ENCODE measurements around the gene TFDP2. TPM values are rescaled to one million over a fixed set of nuclear protein-coding genes. Genes with fewer than 3 reads are reported as not detected.

Gene TFDP2
- total RNA-seq, 3 donors from 2014 or later: 55.9 to 93.5 (median 59.3) TPM

GRCh38 chr3:142152384-142152783 lies 3.0 kb upstream of the TFDP2 start:
- Histone ChIP-seq H3K27ac (no peak overlapping the region), H3K4me3 (no peak overlapping the region), H3K9me3 (no peaks in the 10 kb centered on the region), H3K4me1 (peaks cover 0 to 6% of the 10 kb centered on the region in 2 donors), H3K36me3 (no peaks in the 10 kb centered on the region), H3K27me3 (no peaks in the 10 kb centered on the region)
- TF ChIP-seq POLR2A (IDR thresholded peaks at IDR 0.05) (no peak), POLR2AphosphoS5 (IDR thresholded peaks at IDR 0.05) (no peak)
- TF ChIP-seq, protein P1, sequence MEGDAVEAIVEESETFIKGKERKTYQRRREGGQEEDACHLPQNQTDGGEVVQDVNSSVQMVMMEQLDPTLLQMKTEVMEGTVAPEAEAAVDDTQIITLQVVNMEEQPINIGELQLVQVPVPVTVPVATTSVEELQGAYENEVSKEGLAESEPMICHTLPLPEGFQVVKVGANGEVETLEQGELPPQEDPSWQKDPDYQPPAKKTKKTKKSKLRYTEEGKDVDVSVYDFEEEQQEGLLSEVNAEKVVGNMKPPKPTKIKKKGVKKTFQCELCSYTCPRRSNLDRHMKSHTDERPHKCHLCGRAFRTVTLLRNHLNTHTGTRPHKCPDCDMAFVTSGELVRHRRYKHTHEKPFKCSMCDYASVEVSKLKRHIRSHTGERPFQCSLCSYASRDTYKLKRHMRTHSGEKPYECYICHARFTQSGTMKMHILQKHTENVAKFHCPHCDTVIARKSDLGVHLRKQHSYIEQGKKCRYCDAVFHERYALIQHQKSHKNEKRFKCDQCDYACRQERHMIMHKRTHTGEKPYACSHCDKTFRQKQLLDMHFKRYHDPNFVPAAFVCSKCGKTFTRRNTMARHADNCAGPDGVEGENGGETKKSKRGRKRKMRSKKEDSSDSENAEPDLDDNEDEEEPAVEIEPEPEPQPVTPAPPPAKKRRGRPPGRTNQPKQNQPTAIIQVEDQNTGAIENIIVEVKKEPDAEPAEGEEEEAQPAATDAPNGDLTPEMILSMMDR (IDR thresholded peaks at IDR 0.05): no peak
- DNase-seq (ENCODE audit: low spot score in 2 of 2): no peak
- intact Hi-C loops (cut with DNase I; ENCODE audit: low total_unique reads): no loop called here

- intact Hi-C loops (cut with DNase I; ENCODE audit: low total_unique reads): no loop called here
- TF ChIP-seq POLR2A (IDR thresholded peaks at IDR 0.05): no peak
- no peak for TF ChIP-seq POLR2AphosphoS5 (IDR thresholded peaks at IDR 0.05)
- TF ChIP-seq, protein P1 (IDR thresholded peaks at IDR 0.05): no peak
- Histone ChIP-seq H3K4me1 (peaks cover 0 to 6% of the 10 kb centered on the region in 2 donors), H3K4me3 (no peak overlapping the region), H3K36me3 (no peaks in the 10 kb centered on the region), H3K27me3 (no peaks in the 10 kb centered on the region), H3K27ac (no peak overlapping the region), H3K9me3 (no peaks in the 10 kb centered on the region)
- DNase-seq (ENCODE audit: low spot score in 2 of 2): no peak
Observed at GRCh38 chr3:142151828-142152227, 2.5 kb upstream of the TFDP2 start.

- H3K27me3 ChIP-seq: no peaks in the 10 kb centered on the region
- intact Hi-C loops (cut with DNase I; ENCODE audit: low total_unique reads): no loop called here
- no peaks in the 10 kb centered on the region for H3K36me3 ChIP-seq
- H3K4me3 ChIP-seq: no peak overlapping the region
- DNase-seq (ENCODE audit: low spot score in 2 of 2): no peak
- TF ChIP-seq, protein P1 (IDR thresholded peaks at IDR 0.05): no peak
- TF ChIP-seq POLR2AphosphoS5 (IDR thresholded peaks at IDR 0.05) (no peak), POLR2A (IDR thresholded peaks at IDR 0.05) (no peak)
- no peak overlapping the region for H3K27ac ChIP-seq
- H3K9me3 ChIP-seq: no peaks in the 10 kb centered on the region
- H3K4me1 ChIP-seq: peaks cover 0 to 6% of the 10 kb centered on the region in 2 donors
Observed at GRCh38 chr3:142151240-142151639, 1.9 kb upstream of the TFDP2 start.

DNA sequence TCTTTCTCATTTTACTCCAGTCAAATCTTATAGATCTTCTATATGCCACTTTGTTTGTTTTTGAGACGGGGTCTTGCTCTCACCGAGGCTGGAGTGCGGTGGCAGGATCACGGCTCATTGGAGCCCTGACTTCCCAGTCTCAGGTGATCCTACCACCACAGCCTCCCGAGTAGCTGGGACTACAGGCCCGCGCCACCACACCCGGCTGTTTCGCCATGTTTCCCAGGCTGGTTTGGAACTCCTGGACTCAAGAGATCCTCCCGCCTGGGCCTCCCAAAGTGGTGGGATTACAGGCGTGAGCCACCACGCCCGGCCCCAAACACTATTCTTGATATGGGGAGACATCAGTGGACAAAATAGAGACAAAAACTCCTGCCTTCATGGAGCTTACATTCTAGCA lies 927 bp upstream of the TFDP2 start:
- Histone ChIP-seq H3K27me3 (no peaks in the 10 kb centered on the region), H3K4me3 (no peak overlapping the region), H3K9me3 (no peaks in the 10 kb centered on the region), H3K4me1 (peaks cover 0 to 6% of the 10 kb centered on the region in 2 donors), H3K27ac (no peak overlapping the region), H3K36me3 (no peaks in the 10 kb centered on the region)
- intact Hi-C loops (cut with DNase I; ENCODE audit: low total_unique reads): no loop called here
- TF ChIP-seq POLR2A (IDR thresholded peaks at IDR 0.05): no peak
- TF ChIP-seq, protein P1 (IDR thresholded peaks at IDR 0.05): no peak
- TF ChIP-seq POLR2AphosphoS5 (IDR thresholded peaks at IDR 0.05): no peak
- no peak for DNase-seq (ENCODE audit: low spot score in 2 of 2)

GRCh38 chr3:142149673-142149992 lies 289 bp upstream of the TFDP2 start:
- Histone ChIP-seq H3K36me3 (no peaks in the 10 kb centered on the region), H3K27me3 (no peaks in the 10 kb centered on the region), H3K4me3 (peak overlapping the region; percentile 78 to 84 (median 83)), H3K4me1 (peaks cover 0 to 6% of the 10 kb centered on the region in 2 donors), H3K9me3 (no peaks in the 10 kb centered on the region), H3K27ac (peak overlapping the region; percentile 85 to 88)
- TF ChIP-seq, protein P1 (IDR thresholded peaks at IDR 0.05): no peak
- TF ChIP-seq POLR2AphosphoS5 (IDR thresholded peaks at IDR 0.05) (no peak), POLR2A (IDR thresholded peaks at IDR 0.05) (no peak)
- no peak for DNase-seq (ENCODE audit: low spot score in 2 of 2)
- intact Hi-C loops (cut with DNase I; ENCODE audit: low total_unique reads): no loop called here
